ENCODE measurements around the gene COG5.

Gene COG5

DNA sequence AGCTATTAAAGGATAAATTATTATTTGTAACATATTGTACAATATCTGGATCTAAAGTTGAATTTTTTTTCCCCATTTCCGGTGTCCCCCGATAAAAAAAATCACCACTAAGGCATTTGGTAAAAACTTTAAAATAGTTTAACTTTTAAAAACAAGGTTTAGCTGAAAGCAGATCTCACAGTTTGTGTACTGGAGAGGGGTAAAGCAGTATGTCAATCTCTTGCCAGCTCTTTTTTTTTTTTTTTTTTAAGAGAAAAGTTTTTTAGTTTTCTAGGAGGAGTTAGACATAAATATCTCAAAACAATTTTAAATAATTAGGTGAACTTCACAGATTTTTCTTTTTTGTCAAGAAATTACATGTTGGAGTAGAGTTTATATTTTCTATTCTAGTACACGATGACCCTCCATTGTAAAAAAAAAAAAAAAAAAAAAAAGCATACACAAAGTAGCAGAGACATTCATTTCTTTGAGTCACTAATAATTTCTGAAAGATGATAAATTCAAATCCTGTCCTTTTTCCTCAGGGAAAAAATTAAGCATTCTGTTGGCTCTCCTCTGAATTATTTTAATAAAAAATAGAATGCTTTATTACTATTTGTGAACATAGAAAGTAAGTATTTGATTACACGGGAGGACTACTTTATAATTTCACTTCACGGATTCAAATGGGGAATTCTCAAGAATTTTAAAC lies 396.8 kb downstream of the COG5 start:
- TF ChIP-seq, protein P1, sequence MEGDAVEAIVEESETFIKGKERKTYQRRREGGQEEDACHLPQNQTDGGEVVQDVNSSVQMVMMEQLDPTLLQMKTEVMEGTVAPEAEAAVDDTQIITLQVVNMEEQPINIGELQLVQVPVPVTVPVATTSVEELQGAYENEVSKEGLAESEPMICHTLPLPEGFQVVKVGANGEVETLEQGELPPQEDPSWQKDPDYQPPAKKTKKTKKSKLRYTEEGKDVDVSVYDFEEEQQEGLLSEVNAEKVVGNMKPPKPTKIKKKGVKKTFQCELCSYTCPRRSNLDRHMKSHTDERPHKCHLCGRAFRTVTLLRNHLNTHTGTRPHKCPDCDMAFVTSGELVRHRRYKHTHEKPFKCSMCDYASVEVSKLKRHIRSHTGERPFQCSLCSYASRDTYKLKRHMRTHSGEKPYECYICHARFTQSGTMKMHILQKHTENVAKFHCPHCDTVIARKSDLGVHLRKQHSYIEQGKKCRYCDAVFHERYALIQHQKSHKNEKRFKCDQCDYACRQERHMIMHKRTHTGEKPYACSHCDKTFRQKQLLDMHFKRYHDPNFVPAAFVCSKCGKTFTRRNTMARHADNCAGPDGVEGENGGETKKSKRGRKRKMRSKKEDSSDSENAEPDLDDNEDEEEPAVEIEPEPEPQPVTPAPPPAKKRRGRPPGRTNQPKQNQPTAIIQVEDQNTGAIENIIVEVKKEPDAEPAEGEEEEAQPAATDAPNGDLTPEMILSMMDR (IDR thresholded peaks at IDR 0.05) = no peak
- Histone ChIP-seq H3K27me3 (ENCODE audit: control insufficient read depth, insufficient read depth, low read length) (no peaks in the 10 kb centered on the region), H3K27ac (peak overlapping the region; percentile 96), H3K4me1 (peaks cover 14% of the 10 kb centered on the region), H3K9me3 (ENCODE audit: control insufficient read depth, low read length) (no peaks in the 10 kb centered on the region), H3K36me3 (ENCODE audit: control insufficient read depth, insufficient read depth, low read length) (no peaks in the 10 kb centered on the region), H3K4me2 (ENCODE audit: low read length) (peak overlapping the region; percentile 55), H3K79me2 (peaks cover 8% of the 10 kb centered on the region), H2AFZ (peak overlapping the region; percentile 90), H3K9ac (no peak overlapping the region), H3K4me3 (ENCODE audit: low read depth, low read length) (peak overlapping the region; percentile 91)

GRCh38 chr7:107165341-107165740 lies 398.4 kb downstream of the COG5 start:
- Histone ChIP-seq H3K4me1 (peaks cover 11% of the 10 kb centered on the region), H3K79me2 (no peaks in the 10 kb centered on the region), H3K36me3 (ENCODE audit: control insufficient read depth, insufficient read depth, low read length) (no peaks in the 10 kb centered on the region), H3K27ac (no peak overlapping the region), H3K27me3 (ENCODE audit: control insufficient read depth, insufficient read depth, low read length) (no peaks in the 10 kb centered on the region), H3K4me3 (ENCODE audit: low read depth, low read length) (no peak overlapping the region), H3K4me2 (ENCODE audit: low read length) (no peak overlapping the region), H3K9me3 (ENCODE audit: control insufficient read depth, low read length) (no peaks in the 10 kb centered on the region), H3K9ac (no peak overlapping the region), H2AFZ (peak overlapping the region; percentile 59)
- TF ChIP-seq, protein P1 (IDR thresholded peaks at IDR 0.05) = no peak

DNA sequence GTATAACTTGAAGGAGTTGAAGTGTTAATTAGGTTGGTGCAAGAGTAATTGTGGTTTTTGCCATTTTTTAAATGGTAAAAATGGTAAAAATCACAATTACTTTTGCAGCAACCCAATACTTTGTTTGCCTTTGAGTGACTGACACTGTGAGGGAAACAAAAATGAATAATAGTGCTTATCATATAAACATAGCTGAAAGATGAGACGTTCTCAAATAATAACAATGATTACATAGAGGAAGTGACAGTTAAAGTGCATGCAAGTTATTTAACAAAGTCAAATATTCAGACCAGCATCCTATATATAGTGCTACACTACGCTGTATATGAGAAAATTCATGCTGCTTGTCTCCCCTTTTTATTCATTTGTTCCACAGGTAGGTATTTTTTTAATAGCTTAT lies 399.6 kb downstream of the COG5 start:
- H3K4me2 ChIP-seq (ENCODE audit: low read length) = no peak overlapping the region
- H3K27ac ChIP-seq = no peak overlapping the region
- H3K4me3 ChIP-seq (ENCODE audit: low read depth, low read length) = no peak overlapping the region
- no peak overlapping the region for H2AFZ ChIP-seq
- H3K79me2 ChIP-seq = no peaks in the 10 kb centered on the region
- no peaks in the 10 kb centered on the region for H3K36me3 ChIP-seq (ENCODE audit: control insufficient read depth, insufficient read depth, low read length)
- no peaks in the 10 kb centered on the region for H3K27me3 ChIP-seq (ENCODE audit: control insufficient read depth, insufficient read depth, low read length)
- peaks cover 11% of the 10 kb centered on the region for H3K4me1 ChIP-seq
- TF ChIP-seq, protein P1 (IDR thresholded peaks at IDR 0.05) = no peak
- H3K9ac ChIP-seq = no peak overlapping the region
- H3K9me3 ChIP-seq (ENCODE audit: control insufficient read depth, low read length) = no peaks in the 10 kb centered on the region

GRCh38 chr7:107162475-107162874 lies 401.2 kb downstream of the COG5 start:
- no peaks in the 10 kb centered on the region for H3K9me3 ChIP-seq (ENCODE audit: control insufficient read depth, low read length)
- H2AFZ ChIP-seq = no peak overlapping the region
- H3K27ac ChIP-seq = no peak overlapping the region
- no peaks in the 10 kb centered on the region for H3K27me3 ChIP-seq (ENCODE audit: control insufficient read depth, insufficient read depth, low read length)
- TF ChIP-seq, protein P1 (IDR thresholded peaks at IDR 0.05) = no peak
- no peaks in the 10 kb centered on the region for H3K36me3 ChIP-seq (ENCODE audit: control insufficient read depth, insufficient read depth, low read length)
- H3K4me3 ChIP-seq (ENCODE audit: low read depth, low read length) = no peak overlapping the region
- H3K4me1 ChIP-seq = peaks cover 11% of the 10 kb centered on the region
- H3K9ac ChIP-seq = no peak overlapping the region
- no peak overlapping the region for H3K4me2 ChIP-seq (ENCODE audit: low read length)
- no peaks in the 10 kb centered on the region for H3K79me2 ChIP-seq

GRCh38 chr7:107161415-107161814 lies 402.3 kb downstream of the COG5 start:
- Histone ChIP-seq H3K79me2 (no peaks in the 10 kb centered on the region), H3K27me3 (ENCODE audit: control insufficient read depth, insufficient read depth, low read length) (no peaks in the 10 kb centered on the region), H3K9me3 (ENCODE audit: control insufficient read depth, low read length) (no peaks in the 10 kb centered on the region), H3K4me3 (ENCODE audit: low read depth, low read length) (no peak overlapping the region), H3K4me2 (ENCODE audit: low read length) (no peak overlapping the region), H3K4me1 (peaks cover 11% of the 10 kb centered on the region), H2AFZ (no peak overlapping the region), H3K27ac (no peak overlapping the region), H3K36me3 (ENCODE audit: control insufficient read depth, insufficient read depth, low read length) (no peaks in the 10 kb centered on the region), H3K9ac (no peak overlapping the region)
- TF ChIP-seq, protein P1 (IDR thresholded peaks at IDR 0.05) = no peak

All from parathyroid adenoma (tissue), 2 donors.